Measurements from ENCODE around the gene BDKRB2.

The BDKRB2 gene

DNA sequence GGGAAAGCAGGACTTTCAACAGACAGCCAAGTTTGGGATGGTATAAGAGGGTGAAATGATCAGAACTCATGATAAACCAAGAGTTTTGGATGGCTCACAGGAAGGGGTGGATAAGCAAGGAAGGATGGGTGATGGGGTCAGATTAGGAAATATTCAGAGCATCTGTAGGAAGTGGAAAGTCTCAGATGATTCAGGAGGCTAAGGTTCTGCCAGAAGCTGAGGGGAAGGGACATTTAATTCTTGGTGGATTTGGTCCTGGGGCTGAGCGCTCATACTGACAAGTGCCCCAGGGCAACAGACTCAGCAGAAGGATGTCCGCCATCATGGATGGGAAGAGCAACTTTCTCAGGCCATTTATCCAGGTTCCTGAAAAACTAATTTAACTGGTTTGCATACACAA is 28.4 kb upstream of the BDKRB2 start:
- no peak for DNase-seq (ENCODE audit: low read depth in 1 of 2, low spot score in 1 of 2)

DNA sequence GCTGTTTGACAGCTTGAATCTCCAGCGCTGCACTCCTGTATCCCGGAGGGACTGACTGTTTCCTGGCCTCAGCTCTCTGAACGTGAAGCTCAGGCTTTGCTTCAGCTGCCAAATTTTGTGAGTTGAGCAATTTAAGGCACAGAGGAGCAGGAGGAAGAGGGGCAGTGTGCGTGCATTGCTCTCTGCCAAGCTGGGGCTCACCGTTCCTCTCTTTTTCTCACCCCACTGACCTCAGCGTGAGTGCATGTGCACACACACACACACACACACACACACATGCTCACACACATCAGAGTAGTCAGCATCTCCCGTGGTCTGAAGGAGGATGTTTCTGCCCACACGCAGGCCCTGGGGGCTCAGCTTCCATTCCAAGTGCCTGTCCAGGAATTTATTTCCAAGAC is 27.8 kb upstream of the BDKRB2 start:
- DNase-seq (ENCODE audit: low read depth in 1 of 2, low spot score in 1 of 2) = no peak

DNA sequence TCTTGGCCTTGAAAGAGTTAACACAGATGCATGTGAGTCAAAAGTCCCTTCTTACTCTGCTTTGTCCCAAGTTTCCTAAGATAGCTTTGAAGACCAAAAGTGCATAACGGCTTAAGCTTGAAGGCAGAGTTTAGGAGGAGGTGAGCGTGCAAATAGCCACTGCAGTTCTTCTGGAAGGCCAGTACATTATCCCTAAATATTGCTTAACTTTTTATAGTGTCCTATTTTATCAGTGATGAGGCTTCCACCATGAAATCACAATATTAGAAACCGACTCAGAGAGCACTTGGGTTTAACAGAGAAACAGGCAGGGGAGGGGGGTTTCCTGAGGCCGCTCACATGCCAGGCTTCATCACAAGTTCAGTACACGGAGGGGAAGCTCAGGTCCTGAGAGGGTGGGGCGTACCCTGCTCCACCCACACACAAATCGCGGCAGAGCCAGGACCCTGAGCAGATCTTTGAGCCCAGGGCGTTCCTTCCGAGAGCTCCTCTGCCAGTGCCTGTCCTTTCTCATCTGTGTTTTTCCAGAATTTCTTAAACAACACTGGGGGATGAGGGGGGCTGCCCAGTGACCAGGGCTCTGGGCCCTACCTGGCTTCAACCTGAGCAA is 26.8 kb upstream of the BDKRB2 start:
- DNase-seq (ENCODE audit: low read depth in 1 of 2, low spot score in 1 of 2) = peak in 1 of 2 donors; percentile 3

DNA sequence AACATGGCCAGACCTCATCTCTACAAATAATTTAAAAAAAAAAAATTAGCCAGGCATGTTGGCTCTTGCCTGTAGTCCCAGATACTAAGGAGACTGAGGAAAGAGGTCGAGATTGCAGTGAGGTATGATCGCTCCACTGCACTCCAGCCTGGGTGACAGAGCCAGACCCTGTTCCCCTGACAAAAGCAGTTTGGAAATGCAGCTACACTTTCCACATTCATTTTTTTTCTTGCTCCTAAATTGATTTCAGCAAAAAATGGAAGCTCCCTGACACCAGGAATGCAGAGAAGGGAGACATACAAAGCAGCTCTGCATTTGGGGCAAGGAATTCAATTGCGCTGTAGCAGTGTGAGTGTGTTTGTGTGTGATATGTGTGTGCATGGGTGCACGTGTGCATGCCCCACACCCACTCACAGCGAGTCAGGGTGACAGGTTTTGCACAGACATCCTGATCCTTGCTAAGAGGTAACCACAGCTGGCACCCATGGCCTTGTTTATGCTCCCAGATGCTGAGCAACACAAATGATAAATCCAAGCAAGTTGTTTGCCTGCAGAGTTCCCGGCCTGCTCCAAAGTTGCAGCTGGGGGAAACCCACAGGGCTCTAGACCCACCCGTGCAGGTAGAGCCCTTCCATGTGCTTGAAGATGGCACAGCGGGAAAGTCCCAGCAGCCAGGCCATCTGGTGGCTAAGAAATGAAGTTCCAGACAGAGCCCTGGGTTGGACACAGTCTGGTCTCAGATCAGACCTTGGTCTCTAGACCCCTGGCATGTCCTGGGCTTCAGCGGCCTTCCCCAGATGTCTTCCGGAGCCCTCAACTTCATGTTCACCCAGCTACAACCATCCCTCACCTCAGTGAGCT is 25.9 kb upstream of the BDKRB2 start:
- DNase-seq (ENCODE audit: low read depth in 1 of 2, low spot score in 1 of 2) = no peak

DNA sequence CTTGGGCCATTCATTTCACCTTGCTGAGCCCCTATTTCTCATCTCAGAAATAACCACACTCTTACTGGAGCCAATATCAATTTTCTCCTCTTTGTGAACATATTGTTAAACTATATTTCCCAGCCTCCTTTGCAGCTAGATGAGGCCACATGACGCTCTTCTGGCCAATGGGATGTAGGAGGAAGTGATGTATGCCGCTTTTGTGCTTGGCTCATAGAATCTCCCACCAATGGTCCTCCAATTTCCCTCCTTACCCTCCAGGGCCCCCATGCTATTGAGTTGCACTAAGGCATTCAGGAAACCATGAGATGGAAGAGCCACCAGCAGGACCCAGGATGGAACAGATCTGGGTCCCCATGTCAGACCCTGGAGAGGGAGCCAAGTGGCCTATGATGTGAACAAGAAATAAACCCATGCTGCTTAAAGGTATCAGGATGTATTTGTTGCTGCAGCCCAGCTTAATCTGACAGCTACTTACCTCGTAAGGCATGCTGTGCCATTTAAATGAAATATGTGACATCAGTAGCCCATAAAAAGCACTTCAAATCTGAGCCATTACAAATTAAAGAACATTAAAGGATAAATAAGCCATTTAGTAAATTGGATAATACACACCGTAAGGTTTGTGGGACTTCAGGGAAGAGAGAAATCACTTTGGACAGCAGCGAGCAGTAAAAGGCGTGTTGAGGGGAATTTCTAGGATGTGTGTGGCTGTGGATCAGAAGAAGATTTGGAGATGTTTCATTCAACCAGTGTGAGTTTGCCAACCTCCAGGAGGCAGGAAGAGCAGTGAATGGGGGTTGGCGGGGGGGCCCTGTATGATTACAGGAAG is 24.4 kb upstream of the BDKRB2 start:
- no peak for DNase-seq (ENCODE audit: low read depth in 1 of 2, low spot score in 1 of 2)

DNA sequence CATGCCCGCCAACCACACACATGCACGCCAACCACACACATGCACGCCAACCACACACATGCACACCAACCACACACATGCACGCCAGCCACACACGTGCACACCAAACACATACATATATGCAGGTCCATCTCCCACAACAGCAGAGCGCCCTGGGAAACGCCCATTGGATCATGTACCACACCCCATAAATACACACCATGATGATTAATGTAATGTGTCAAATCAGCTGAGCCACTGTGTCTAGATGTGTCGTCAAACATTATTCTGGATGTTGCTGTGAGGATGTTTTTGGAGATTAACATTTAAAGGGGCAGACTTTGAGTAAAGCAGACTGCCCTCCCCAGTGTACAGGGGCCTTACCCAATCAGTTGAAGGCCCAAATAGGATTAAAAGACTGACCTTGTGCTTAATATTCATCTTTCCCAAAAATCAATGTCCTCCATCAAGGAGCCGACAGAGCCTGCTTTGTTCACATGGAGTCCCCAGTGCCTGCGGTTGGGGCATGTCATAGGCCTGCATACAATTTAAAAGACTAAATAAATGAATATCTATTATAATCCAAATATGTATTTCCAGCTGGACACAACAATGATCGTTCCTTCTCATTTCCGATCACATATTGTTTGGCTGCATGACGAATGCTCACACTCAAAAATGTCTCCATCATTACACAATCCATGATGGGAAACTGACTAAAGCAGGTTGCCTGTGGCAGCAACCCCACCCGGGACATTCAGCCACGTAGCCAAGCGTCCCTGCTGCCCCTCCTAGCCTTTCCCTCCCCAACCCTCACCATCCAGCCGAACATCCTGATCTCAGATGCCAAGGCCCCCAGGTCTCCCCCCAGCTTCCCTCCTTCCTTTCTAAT is 23.2 kb upstream of the BDKRB2 start:
- no peak for DNase-seq (ENCODE audit: low read depth in 1 of 2, low spot score in 1 of 2)

DNA sequence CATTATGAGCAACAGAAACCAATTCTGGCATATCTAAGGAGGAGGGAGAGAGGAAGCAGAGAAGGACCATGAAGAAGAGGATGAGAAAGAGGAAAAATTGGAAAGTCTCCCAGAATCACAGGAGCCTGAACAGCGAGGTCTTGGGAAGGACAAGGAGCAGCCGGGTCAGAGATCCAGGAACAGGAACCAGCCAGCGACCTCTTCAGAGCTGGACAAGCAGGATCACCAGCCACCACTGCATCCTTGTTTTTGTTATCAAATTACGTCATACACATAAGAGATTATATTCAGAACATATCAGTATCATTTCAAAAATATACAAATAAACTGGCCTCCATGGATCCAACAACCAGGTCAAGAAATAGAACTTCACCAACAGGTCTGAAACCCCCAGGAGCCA is 22.1 kb upstream of the BDKRB2 start:
- DNase-seq (ENCODE audit: low read depth in 1 of 2, low spot score in 1 of 2) = no peak

DNA sequence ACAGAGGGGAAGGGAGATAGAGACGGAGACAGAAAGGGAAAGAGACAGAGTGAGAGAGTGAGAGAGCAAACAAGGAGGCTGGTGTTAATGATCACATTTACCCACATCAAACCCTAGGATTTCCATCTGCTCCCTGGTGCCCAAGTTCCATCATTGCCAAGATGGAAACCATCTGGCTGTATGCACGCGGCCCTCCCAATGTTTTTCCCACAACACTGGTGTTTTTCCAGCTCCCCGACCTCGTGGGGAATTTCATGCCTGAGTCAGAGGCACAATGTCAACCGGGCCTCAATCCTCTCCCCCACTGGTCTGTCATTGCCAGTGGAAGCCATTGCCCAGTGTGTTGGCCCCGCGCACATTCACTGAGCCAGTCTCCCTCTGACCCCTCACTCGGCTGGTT is 19.9 kb upstream of the BDKRB2 start:
- no peak for DNase-seq (ENCODE audit: low read depth in 1 of 2, low spot score in 1 of 2)

DNA sequence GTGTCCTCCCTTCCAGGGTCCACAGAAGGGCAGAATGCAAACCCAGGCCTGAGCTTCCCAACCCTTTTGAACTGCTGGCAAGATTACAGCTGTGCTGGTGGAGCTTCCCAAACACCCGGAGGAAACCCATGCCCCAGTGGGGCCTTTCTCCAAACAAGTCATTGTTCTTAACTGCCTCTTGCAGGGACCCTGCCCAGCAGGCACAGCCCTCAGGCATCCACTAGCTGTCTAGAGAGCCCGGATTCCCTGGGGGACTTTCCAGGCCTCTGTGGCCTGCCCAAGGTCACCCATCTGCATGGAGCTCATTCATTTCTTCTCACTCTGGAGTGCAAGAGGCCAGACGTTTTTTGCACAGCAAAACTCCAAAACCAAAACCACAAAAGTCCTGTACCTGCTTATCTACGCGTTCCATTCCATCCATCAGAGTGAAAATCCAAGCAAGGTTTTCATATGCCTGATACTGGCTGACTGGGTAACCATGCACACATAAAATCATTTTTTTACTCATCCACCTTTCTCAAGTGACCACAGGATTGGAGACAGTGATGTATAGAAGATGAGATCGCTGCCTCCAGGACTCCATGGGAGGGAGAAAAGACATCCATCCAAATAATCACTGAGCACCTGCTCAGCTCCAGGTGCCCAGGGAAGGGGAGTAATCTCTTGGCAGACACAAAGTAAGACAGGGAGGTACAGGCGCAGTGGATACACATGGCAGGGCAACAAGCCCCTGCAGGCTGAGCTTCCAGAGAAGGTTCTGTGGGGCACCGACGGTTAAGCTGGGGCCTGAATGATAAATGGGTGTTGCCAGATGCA is 17.2 kb upstream of the BDKRB2 start:
- DNase-seq (ENCODE audit: low read depth in 1 of 2, low spot score in 1 of 2) = no peak

DNA sequence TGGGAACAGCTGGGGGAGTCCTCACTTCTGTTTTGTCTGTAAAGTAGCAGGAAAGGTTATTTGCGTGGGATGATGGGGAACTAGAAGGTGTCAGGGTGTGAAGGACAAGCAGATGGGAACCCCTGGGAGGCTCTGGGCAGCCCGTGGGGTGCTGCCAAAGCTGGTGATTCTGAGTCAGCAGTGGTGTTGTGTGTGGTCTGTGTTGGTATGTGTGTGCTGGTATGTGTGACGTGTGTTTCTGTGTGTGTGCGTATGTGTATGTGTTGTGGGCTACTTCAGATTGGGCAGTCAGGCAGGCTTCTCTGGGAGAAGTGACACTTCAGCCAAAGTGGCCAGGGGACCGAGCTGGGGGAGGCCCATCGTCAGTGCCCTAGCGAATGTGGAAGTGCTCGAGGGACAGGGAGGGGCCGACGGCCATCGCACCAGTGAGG is 15.3 kb upstream of the BDKRB2 start:
- DNase-seq (ENCODE audit: low read depth in 1 of 2, low spot score in 1 of 2) = no peak

DNA sequence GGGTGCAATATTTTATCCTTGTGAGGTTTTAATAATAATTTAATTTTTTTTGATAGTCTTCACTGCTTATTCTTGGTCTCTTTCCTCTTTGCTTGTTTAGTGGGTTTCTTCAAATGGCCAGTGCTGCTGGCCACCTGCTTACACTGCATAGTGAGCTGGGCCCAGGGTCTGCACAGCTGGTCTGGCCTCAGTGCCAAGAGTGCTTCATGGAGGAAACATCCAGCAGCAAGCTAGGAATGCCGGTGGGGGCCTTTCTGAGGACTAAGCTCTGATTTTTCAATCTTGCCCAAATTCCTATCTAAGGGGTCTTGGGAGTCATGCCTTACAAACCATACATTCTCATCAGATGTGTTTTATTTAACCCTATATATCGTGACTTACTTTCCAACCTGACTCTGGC is 13.3 kb upstream of the BDKRB2 start:
- DNase-seq (ENCODE audit: low read depth in 1 of 2, low spot score in 1 of 2) = no peak

DNA sequence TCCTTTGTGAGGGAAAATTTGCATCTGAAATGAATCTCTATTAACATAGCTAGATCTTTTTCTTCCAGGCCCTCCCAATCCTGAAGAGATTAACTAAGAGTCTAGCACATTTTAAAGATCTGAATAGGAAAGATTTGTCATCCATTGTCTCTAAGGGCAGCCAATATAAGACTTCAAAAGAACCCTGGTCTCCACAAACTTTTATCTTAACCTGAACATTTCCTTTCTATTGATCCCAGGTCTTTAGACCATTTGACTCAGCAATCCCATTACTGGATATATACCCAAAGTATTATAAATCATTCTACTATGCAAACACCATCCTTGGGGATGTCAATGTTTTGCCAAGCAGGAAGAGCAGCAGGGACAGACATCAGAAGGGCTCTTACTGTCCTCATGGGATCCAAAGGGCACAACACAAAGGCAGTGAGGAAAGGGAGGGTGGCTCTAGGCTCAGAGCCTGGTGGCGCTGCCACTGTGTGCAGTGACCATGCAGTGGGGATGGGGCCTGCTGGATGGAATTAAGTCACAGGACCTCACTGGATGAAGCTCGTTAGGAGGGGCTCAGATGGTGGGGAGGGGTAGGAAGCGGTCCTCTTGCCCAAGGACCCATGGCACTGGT is 12.7 kb upstream of the BDKRB2 start:
- DNase-seq (ENCODE audit: low read depth in 1 of 2, low spot score in 1 of 2) = no peak

DNA sequence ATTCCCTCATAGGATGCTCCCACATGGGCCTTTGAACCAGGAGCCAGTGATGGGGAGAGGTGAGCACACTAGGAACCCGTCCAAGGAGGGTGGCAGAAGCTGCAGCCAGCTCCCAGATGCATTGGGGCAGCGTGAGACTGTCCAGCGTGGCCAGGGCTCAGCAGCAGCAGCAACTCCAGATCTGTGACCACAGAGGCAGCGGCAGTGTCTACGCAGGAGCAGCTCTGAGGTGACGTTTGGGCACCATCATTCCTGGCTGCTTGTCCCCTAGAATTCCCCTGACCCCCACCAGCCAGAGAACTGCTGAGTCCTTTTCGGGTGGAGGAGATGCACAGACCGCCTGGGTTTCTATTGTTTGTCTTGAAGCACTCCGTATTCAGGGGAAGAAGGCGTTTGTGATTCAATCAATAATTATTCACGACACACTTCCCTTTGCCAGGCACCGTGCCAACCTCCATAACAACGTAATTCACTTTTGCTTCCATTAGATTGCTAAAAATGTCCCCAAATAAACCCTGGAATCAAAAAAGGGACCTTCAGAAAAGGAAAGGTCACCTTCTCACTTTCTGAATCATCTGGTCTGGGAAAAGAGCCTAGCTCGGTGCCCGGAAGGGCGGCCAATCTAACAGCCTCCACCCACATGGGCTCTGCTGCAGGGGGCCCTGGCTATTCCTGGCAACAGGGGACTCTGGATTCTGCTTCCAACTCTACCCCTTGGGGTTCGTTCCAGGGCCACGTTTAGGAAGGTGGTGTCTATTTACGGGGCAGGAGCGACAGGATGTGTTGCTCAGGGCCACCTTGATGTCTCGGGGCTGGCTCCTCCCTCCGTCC is 11.4 kb upstream of the BDKRB2 start:
- DNase-seq (ENCODE audit: low read depth in 1 of 2, low spot score in 1 of 2) = no peak

DNA sequence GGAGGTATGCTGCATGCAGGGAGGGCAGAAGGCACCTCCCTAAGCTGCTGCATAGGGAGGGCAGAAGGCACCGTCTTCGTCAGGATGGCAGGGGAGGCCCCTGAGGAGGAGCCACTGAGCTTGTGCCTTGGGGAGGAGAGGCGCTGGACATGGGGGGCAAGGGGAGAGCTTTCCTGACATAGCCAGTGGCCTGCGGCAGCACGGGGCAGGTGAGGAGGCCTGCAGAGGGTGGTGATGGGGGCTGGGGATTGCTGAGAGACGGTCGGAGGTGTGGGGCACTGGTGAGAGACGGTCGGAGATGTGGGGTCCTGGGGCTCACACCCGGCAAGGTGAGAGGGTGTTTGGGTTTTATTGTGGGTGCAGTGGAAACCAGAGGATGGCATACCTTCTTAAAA is 10.4 kb upstream of the BDKRB2 start:
- DNase-seq (ENCODE audit: low read depth in 1 of 2, low spot score in 1 of 2) = no peak

DNA sequence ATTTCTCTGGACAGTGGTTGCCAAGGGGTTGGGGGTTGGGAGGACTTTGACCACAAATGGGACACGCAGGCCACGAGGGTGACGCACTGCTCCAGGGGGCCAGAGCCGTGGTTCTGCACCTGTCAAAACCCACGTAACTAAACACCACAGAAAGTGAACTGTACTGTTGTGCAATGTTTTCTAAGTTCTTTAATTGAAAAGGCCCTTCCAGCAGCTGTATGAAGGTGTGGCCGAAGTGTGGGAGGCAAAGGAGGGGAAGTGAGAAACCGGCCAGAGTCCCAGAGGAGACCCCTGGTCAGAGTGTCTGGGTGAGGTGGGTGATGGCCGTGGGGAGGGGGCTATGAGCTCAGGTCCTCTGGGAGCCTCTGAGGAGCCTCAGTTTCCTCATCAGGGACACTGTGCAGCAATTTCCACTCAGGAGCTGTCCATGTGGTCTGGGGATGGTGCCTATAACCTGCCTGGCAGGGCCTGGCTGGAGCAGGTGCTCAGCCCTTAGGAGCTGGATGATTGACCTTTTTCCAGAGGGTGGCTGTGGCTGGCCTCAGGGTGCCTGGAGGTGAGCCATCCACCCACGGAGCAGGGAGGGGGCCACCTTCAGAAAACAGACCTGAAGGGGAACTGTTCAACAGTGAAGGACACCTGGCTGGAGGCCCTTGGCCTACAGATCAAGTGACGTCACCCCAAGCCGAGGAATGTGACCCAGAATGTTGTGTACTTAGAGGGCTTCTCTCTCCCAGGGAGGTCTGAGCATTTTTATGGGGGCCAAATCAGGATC is 9.8 kb upstream of the BDKRB2 start:
- no peak for DNase-seq (ENCODE audit: low read depth in 1 of 2, low spot score in 1 of 2)

DNA sequence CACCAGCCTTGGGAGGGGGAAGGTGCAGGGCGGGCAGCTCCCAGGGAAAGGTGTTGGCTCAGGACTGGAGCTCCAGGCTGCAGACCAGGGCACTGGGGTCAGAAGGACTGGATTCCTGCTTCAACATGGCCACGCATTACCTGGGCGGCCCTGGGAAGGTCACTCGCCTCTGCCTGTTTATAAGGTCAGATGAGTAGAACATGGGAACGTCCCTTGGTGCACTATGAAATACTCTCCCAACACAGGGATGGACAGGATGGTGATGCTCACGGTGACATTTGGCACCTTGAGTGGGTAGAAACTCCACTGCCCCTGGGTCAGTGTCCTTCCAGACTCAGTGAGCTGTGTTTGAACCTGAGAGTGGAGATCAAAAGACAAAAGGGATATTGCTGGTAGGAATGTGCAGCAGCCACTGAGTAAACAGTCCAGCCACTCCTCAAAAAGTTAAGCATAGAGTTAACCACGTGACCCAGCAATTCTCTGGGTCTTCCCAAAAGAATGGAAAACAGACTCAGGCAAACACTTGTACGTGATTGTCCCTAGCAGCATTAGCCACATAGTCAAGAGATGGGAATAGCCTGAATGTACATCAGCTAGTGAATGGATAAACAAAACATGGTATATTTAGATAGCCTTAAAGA is 9.1 kb upstream of the BDKRB2 start:
- DNase-seq (ENCODE audit: low read depth in 1 of 2, low spot score in 1 of 2) = no peak

DNA sequence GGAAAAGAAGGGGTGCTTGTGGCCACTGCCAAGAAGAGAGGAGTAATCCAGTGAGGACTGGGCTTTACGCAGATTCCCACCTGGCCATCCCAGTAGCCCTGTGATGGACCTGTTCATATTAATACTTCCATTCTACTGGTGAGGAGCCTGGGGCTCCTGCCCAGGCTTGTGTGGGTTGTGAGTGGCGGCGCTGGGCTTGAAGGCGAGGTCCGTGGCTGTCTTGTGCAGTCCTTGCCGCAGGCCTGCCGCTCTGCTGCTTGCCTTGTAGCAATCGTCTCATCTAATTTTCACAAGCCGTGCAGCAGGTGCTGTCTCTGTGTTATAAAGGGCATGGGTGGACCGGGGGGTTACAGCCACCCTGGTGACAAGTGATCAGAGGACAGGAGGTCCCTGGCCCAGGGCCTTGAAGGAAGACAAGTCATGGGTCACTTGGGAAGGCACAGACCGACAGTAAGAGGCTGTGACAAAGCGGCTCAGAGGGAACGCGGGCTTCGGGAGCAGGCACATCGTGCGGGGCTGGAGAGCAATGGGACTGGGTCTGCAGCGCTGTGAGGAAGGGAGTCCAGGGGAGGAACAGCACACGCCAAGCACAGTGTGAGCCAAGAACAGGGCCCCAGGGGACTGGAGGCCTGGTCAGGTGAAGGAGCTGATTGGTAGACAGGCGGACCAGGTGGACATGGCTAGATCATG is 7.3 kb upstream of the BDKRB2 start:
- no peak for DNase-seq (ENCODE audit: low read depth in 1 of 2, low spot score in 1 of 2)

Data from stimulated activated CD4-positive, alpha-beta T cell treated with anti-CD3 and anti-CD28 coated beads, Interleukin-15, amount 100 ng/mL, for 1 hour (primary cell).